Upper lobe of left lung (tissue), 4 donors: ENCODE results near the gene C4orf54.

Experiments used
- CTCF ChIP-seq, 6 experiments: fragments of 450-650 bp in 4 of 6; fragments of 200-600 bp in 2 of 6; sonication (generic) in 2 of 6; IDR thresholded peaks; one replicate each; pipeline ENCODE4 v1.5.1; 2016 to 2019; ENCODE audit warnings: antibody characterized with exemption in 6 of 6
- EP300 ChIP-seq, 4 donors: sonication (generic); formaldehyde crosslinking; IDR thresholded peaks; one replicate each; pipeline ENCODE4 v1.5.1; 2017; ENCODE audit warnings: antibody characterized with exemption in 4 of 4, control low read depth in 2 of 4
- POLR2A ChIP-seq, 4 donors: fragments of 450-650 bp; IDR thresholded peaks; one replicate each; pipeline ENCODE4 v1.5.1; 2016 to 2017; ENCODE audit warnings: antibody characterized with exemption in 4 of 4, mild to moderate bottlenecking in 2 of 4

GRCh38 chr4:99629962-99630554 is 27.6 kb downstream of the C4orf54 start:
- no peak for TF ChIP-seq POLR2A (IDR thresholded peaks at IDR 0.05)
- no peak for TF ChIP-seq CTCF (IDR thresholded peaks at IDR 0.05)
- TF ChIP-seq EP300 (IDR thresholded peaks at IDR 0.05), result no peak
